Endothelial cell of umbilical vein (primary cell): ENCODE data around the gene SYNCRIP. TPM values are rescaled to one million over a fixed set of nuclear protein-coding genes. Genes with fewer than 3 reads are reported as not detected.
A peak's percentile ranks its signal among the peaks of the same experiment; 100 is the strongest.

Experiments
- BruUV-seq: library from RNA; stranded (reverse); fragments of 400-500 nt; replicated peaks from 2 replicates; lab custom pipeline; 2021; lab: Mats Ljungman, UMichigan
- CTCF ChIA-PET: fragments of 300-600, 350-600 bp; sonication (Branson Sonifier 250); formaldehyde crosslinking; loops from one replicate; lab custom pipeline; 2021; ENCODE audit warnings: antibody characterized with exemption, inconsistent platforms; lab: Charles Lee
- POLR2A ChIA-PET: fragments of 300-600, 350-600 bp; sonication (Branson Sonifier 250); formaldehyde crosslinking; loops from one replicate; lab custom pipeline; 2021; ENCODE audit warnings: antibody characterized with exemption, inconsistent platforms; lab: Charles Lee
- DNase-seq: peaks from one replicate; pipeline ENCODE4 v3.0.0-alpha.2; 2011; ENCODE audit warnings: low read depth, low spot score
- FAIRE-seq: peaks from 2 replicates; lab custom pipeline; 2011; peaks lifted over from hg19 to GRCh38; lab: Jason Lieb, UNC
- H2AFZ ChIP-seq: 2 replicates; pipeline ENCODE4 v1.6.0; 2012; ENCODE audit warnings: low read depth, low read length, control low read depth, inconsistent platforms
- H3K27ac ChIP-seq: 2 replicates; pipeline ENCODE4 v1.5.1; 2011; ENCODE audit warnings: low read depth, mild to moderate bottlenecking, control low read depth, low read length, moderate library complexity; ENCODE audit not compliant: insufficient read depth
- H3K27me3 ChIP-seq, 2 experiments: 2 replicates each; pipeline versions ENCODE4 v1.6.0 to v1.6.1; 2011; ENCODE audit warnings: low read length in 2 of 2, mixed read lengths in 1 of 2; ENCODE audit not compliant: control insufficient read depth in 2 of 2, insufficient read depth in 2 of 2
- H3K36me3 ChIP-seq, 2 experiments: 2 replicates in 1 of 2; 3 replicates in 1 of 2; pipeline ENCODE4 v1.5.1; 2011; ENCODE audit warnings: low read length in 2 of 2, mild to moderate bottlenecking in 1 of 2, moderate library complexity in 1 of 2; ENCODE audit not compliant: control insufficient read depth in 2 of 2, insufficient read depth in 2 of 2; ENCODE audit errors: extremely low read depth in 1 of 2
- H3K4me1 ChIP-seq: 3 replicates; pipeline ENCODE4 v1.5.1; 2011; ENCODE audit warnings: mild to moderate bottlenecking, low read length; ENCODE audit not compliant: control insufficient read depth, insufficient read depth; ENCODE audit errors: extremely low read depth
- H3K4me2 ChIP-seq: 2 replicates; pipeline ENCODE4 v1.6.1; 2011; ENCODE audit warnings: low read length, control low read depth, mixed read lengths; ENCODE audit not compliant: insufficient read depth
- H3K4me3 ChIP-seq, 3 experiments: fragments of 200-600 bp in 1 of 3; sonication (generic), shearing (Covaris generic) in 1 of 3; replicated peaks in 1 of 3; 2 replicates each; pipeline ENCODE4 v1.5.1; 2011 to 2016; ENCODE audit warnings: control low read depth in 3 of 3, low read length in 3 of 3, mild to moderate bottlenecking in 2 of 3, inconsistent platforms in 1 of 3, low read depth in 1 of 3, moderate library complexity in 1 of 3; ENCODE audit not compliant: insufficient read depth in 1 of 3
- H3K79me2 ChIP-seq: 2 replicates; pipeline ENCODE4 v1.6.0; 2012; ENCODE audit warnings: low read length, inconsistent platforms; ENCODE audit not compliant: control insufficient read depth, insufficient read depth
- H3K9ac ChIP-seq: replicated peaks from 2 replicates; pipeline ENCODE3; 2011; ENCODE audit warnings: low read length, control low read depth; ENCODE audit not compliant: insufficient read depth; ENCODE audit errors: extremely low read depth
- H3K9me1 ChIP-seq: replicated peaks from 3 replicates; pipeline ENCODE4 v1.6.0; 2011; ENCODE audit warnings: mild to moderate bottlenecking, low read length; ENCODE audit not compliant: control insufficient read depth, insufficient read depth; ENCODE audit errors: extremely low read depth
- H3K9me3 ChIP-seq: replicated peaks from 2 replicates; pipeline ENCODE4 v1.5.1; 2012; ENCODE audit warnings: low read length, inconsistent platforms; ENCODE audit not compliant: control insufficient read depth, insufficient read depth
- H4K20me1 ChIP-seq: replicated peaks from 2 replicates; pipeline ENCODE3; 2011; ENCODE audit warnings: mild to moderate bottlenecking, low read length; ENCODE audit not compliant: control insufficient read depth, insufficient read depth; ENCODE audit errors: extremely low read depth
- CTCF ChIP-seq, 2 donors: IDR thresholded peaks; 1 replicate in 1 of 2; 2 replicates in 1 of 2; pipeline ENCODE4 v1.5.1; 2011; ENCODE audit warnings: low read length in 2 of 2, mild to moderate bottlenecking in 2 of 2, moderate library complexity in 2 of 2, control low read depth in 1 of 2, inconsistent platforms in 1 of 2, low read depth in 1 of 2; ENCODE audit not compliant: insufficient read depth in 1 of 2; ENCODE audit errors: extremely low read depth in 1 of 2
- EZH2 ChIP-seq: IDR thresholded peaks from 2 replicates; pipeline ENCODE4 v1.6.1; 2012; ENCODE audit warnings: borderline replicate concordance, low read depth, mild to moderate bottlenecking, moderate library complexity, low read length, inconsistent platforms; ENCODE audit not compliant: severe bottlenecking
- FOS ChIP-seq: IDR thresholded peaks from 2 replicates; pipeline ENCODE4 v1.6.1; 2011; ENCODE audit warnings: mild to moderate bottlenecking, low read length, moderate library complexity, borderline replicate concordance; ENCODE audit not compliant: insufficient read depth
- GATA2 ChIP-seq: IDR thresholded peaks from 2 replicates; pipeline ENCODE4 v1.7.0; 2011; ENCODE audit warnings: low read depth, mild to moderate bottlenecking, moderate library complexity, mixed read lengths, low read length; ENCODE audit not compliant: insufficient read length, insufficient read depth
- JUN ChIP-seq: IDR thresholded peaks from 2 replicates; pipeline ENCODE4 v1.6.1; 2011; ENCODE audit warnings: borderline replicate concordance, low read depth; ENCODE audit not compliant: insufficient read length, insufficient read depth
- MAX ChIP-seq: IDR thresholded peaks from 2 replicates; pipeline ENCODE4 v1.6.1; 2011; ENCODE audit not compliant: insufficient read depth, insufficient read length
- MYC ChIP-seq: IDR thresholded peaks from one replicate; pipeline ENCODE4 v1.6.1; 2011; ENCODE audit warnings: mild to moderate bottlenecking, low read depth, low read length
- POLR2A ChIP-seq: IDR thresholded peaks from 2 replicates; pipeline ENCODE4 v1.6.1; 2012; ENCODE audit warnings: low read depth, mild to moderate bottlenecking, control low read depth, low read length
- POLR2AphosphoS5 ChIP-seq: IDR thresholded peaks from 2 replicates; pipeline ENCODE4 v1.6.1; 2012; ENCODE audit warnings: low read depth, mild to moderate bottlenecking, control low read depth, low read length, moderate library complexity; ENCODE audit not compliant: insufficient read depth
- dilution Hi-C: fragments of 300-500 bp; cut with MboI; formaldehyde crosslinking; loops from one replicate; pipeline ENCODE4 v1.15.0; 2019; ENCODE audit warnings: low sequenced_read_pairs; ENCODE audit not compliant: extremely low pct_ligation_motif_present
- intact Hi-C: fragments of 100-400 bp; cut with micrococcal nuclease; formaldehyde crosslinking; loops from one replicate; pipeline ENCODE4 v1.10.0; 2022
- polyA plus RNA-seq, 4 experiments: library from polyadenylated mRNA; depleted of rRNA in 3 of 4; stranded (reverse) in 3 of 4; unstranded in 1 of 4; fragments of >200 nt; gene quantifications; 2 replicates each; pipeline versions ENCODE4 v1.2.1 to v1.2.3, GENCODE V29; 2011 to 2012; ENCODE audit warnings: missing spikeins in 1 of 4
- total RNA-seq: library from RNA; stranded (reverse); gene quantifications from 2 replicates; pipeline ENCODE4 v1.2.3, GENCODE V29; 2021

Gene SYNCRIP
- total and polyA plus RNA-seq, 2 donors (not counting 3 experiments of a cell fraction or from before 2014, with no cell fraction given): 16.3 to 155 TPM

GRCh38 chr6:85680388-85680787 lies 37.7 kb upstream of the SYNCRIP start:
- FAIRE-seq (no peak), DNase-seq (no peak)
- intact Hi-C loops (no loop called here), dilution Hi-C loops (no loop called here)
- H2AFZ ChIP-seq: peak overlapping the region; percentile 75
- POLR2A ChIA-PET: no interaction called here
- peak overlapping the region; percentile 92 for H3K4me2 ChIP-seq
- peaks cover 1 to 8% of the 10 kb centered on the region in 2 experiments for H3K36me3 ChIP-seq
- peak overlapping the region; percentile 67 for H3K27ac ChIP-seq
- peaks cover 40% of the 10 kb centered on the region for H3K79me2 ChIP-seq
- H3K9me3 ChIP-seq: no peaks in the 10 kb centered on the region
- peak overlapping the region; percentile 72 for H3K9ac ChIP-seq
- no TSS peak for BruUV-seq
- H3K27me3 ChIP-seq: no peaks in the 10 kb centered on the region
- H3K4me3 ChIP-seq: peak overlapping the region in 2 of 3 experiments; percentile 8 to 63
- H4K20me1 ChIP-seq: peaks cover 5% of the 10 kb centered on the region
- TF ChIP-seq GATA2: no peak
- no peak for TF ChIP-seq POLR2AphosphoS5
- CTCF ChIA-PET: no interaction called here
- H3K4me1 ChIP-seq: peaks cover 22% of the 10 kb centered on the region
- no peaks in the 10 kb centered on the region for H3K9me1 ChIP-seq

GRCh38 chr6:85679445-85680123 lies 36.9 kb upstream of the SYNCRIP start:
- ChIA-PET CTCF (interaction anchor here (6.3 kb wide), 1 partner anchor 38 kb away, joined by 78 read pairs; the partner anchor contains the start of gene SYNCRIP), POLR2A (interaction anchor here (0.8 to 5.8 kb wide), 12 partner anchors 9 to 220 kb away, joined by 3 to 372 read pairs (median 6); partner anchors contain the start of genes SNX14 and SYNCRIP)
- peaks cover 11% of the 10 kb centered on the region for H4K20me1 ChIP-seq
- H2AFZ ChIP-seq: peak overlapping the region; percentile 75
- H3K9me3 ChIP-seq: no peaks in the 10 kb centered on the region
- dilution Hi-C loops: no loop called here
- H3K27ac ChIP-seq: peak overlapping the region; percentile 67
- H3K79me2 ChIP-seq: peaks cover 48% of the 10 kb centered on the region
- peak overlapping the region; percentile 8 to 63 (median 45) for H3K4me3 ChIP-seq
- DNase-seq: no peak
- FAIRE-seq: no peak
- no peaks in the 10 kb centered on the region for H3K9me1 ChIP-seq
- no peak for TF ChIP-seq EZH2
- TF ChIP-seq POLR2A: no peak
- no peak for TF ChIP-seq GATA2
- TF ChIP-seq POLR2AphosphoS5: no peak
- TF ChIP-seq MAX: no peak
- TF ChIP-seq FOS: no peak
- TF ChIP-seq CTCF (IDR thresholded peaks at IDR 0.05; ENCODE audit: extremely low read depth in 1 of 2, insufficient read depth in 1 of 2, low read depth in 1 of 2, low read length in 2 of 2): no peak
- no peak for TF ChIP-seq MYC
- TF ChIP-seq JUN: no peak
- BruUV-seq: TSS peak; percentile 59
- intact Hi-C loops: loop anchor here (2.0 to 10.0 kb wide), 6 partner anchors 55 to 915 kb away; partner anchors contain the start of genes SNX14 and TBX18
- H3K27me3 ChIP-seq: no peaks in the 10 kb centered on the region
- peak overlapping the region; percentile 92 for H3K4me2 ChIP-seq
- peaks cover 7 to 15% of the 10 kb centered on the region in 2 experiments for H3K36me3 ChIP-seq
- peaks cover 29% of the 10 kb centered on the region for H3K4me1 ChIP-seq
- H3K9ac ChIP-seq: peak overlapping the region; percentile 72
